GM12874 (cell line): ENCODE results near the gene PLCXD1.

Experiments
- TF ChIP-seq, protein P1 (sequence below): IDR thresholded peaks from 2 replicates; pipeline ENCODE4 v1.5.1; 2011; ENCODE audit warnings: low read depth, mild to moderate bottlenecking, control low read depth, low read length, moderate library complexity; ENCODE audit not compliant: insufficient read depth

The PLCXD1 gene

GRCh38 chrX:331825-332495 is 50.8 kb downstream of the PLCXD1 start:
- TF ChIP-seq, protein P1, sequence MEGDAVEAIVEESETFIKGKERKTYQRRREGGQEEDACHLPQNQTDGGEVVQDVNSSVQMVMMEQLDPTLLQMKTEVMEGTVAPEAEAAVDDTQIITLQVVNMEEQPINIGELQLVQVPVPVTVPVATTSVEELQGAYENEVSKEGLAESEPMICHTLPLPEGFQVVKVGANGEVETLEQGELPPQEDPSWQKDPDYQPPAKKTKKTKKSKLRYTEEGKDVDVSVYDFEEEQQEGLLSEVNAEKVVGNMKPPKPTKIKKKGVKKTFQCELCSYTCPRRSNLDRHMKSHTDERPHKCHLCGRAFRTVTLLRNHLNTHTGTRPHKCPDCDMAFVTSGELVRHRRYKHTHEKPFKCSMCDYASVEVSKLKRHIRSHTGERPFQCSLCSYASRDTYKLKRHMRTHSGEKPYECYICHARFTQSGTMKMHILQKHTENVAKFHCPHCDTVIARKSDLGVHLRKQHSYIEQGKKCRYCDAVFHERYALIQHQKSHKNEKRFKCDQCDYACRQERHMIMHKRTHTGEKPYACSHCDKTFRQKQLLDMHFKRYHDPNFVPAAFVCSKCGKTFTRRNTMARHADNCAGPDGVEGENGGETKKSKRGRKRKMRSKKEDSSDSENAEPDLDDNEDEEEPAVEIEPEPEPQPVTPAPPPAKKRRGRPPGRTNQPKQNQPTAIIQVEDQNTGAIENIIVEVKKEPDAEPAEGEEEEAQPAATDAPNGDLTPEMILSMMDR = no peak

DNA sequence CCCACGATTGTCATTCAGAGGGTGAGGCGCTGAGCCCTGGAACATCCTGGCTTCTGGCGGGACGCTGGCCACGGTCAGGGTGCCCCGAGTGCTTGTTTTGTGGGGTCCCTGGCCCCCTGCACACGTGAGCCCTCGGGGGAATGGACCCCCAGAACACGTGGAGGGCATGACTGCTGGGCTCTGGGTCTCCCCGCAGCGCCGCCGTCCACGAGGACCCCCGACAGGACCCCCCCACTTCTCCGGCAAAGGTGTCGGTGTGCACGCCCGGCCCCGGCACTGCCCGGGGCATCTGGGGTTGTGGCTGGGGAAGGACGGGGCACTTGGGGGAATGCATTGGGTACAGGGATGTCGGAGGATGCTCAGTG is 51.3 kb downstream of the PLCXD1 start:
- TF ChIP-seq, protein P1 = no peak

- TF ChIP-seq, protein P1 = no peak
These were observed 51.9 kb downstream of the PLCXD1 start for GRCh38 chrX:332916-333610.

- TF ChIP-seq, protein P1 = no peak
These were observed 52.6 kb downstream of the PLCXD1 start for GRCh38 chrX:333611-334311.

DNA sequence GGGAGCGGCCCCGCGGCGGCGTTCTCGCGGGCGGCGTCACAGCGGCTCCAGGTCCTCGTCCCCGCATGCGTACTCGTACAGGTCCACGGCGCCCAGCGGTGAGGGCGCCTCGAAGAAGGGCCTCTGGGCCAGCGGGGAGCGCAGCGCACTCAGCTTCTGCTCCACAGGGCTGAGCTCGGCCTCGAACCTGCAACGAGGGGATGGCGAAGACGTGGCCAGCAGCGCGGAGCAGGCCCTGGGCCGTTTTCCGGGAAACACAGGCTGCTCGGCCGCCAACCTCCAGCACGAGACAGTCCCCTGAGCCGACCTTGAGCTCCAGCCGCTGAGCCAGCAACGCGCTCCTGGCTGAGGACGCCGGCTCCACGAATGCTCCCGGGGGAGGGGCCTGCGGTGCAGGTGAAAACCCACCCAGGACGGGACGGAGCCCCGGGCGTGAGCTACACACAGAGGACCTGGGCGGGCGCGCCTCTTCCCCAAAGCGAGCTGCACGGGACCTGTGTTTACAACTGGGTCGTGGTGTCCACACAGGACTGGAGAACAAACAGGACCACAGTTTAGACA is 53.2 kb downstream of the PLCXD1 start:
- TF ChIP-seq, protein P1 = no peak

- TF ChIP-seq, protein P1 = no peak
These were observed 54.0 kb downstream of the PLCXD1 start for GRCh38 chrX:334971-335757.
